Measurements from ENCODE around the gene FGF23. TPM values are rescaled to one million over a fixed set of nuclear protein-coding genes. Genes with fewer than 3 reads are reported as not detected.
A peak's percentile ranks its signal among the peaks of the same experiment; 100 is the strongest.

FGF23 gene
- total and polyA plus RNA-seq, 12 donors, result 0.01 to 0.76 (median 0.15) TPM; not detected in 7

- 89 to 100% methylated on average over 1 of the region's 1 CpG for WGBS, 2 donors
- Histone ChIP-seq H3K36me3 (no peaks in the 10 kb centered on the region), H3K27me3 (peaks cover 0 to 27% (median 6%) of the 10 kb centered on the region in 7 donors), H3K4me1 (no peaks in the 10 kb centered on the region), H3K4me3 (peak overlapping the region in 1 of 10 donors; percentile 31), H3K27ac (no peak overlapping the region), H3K9me3 (no peaks in the 10 kb centered on the region)
- ATAC-seq (no peak), DNase-seq (no peak)
- intact Hi-C loops (cut with DNase I), result no loop called here
- TF ChIP-seq CTCF (IDR thresholded peaks at IDR 0.05), result no peak
Measured at GRCh38 chr12:4378772-4379171, 740 bp downstream of the FGF23 start.

DNA sequence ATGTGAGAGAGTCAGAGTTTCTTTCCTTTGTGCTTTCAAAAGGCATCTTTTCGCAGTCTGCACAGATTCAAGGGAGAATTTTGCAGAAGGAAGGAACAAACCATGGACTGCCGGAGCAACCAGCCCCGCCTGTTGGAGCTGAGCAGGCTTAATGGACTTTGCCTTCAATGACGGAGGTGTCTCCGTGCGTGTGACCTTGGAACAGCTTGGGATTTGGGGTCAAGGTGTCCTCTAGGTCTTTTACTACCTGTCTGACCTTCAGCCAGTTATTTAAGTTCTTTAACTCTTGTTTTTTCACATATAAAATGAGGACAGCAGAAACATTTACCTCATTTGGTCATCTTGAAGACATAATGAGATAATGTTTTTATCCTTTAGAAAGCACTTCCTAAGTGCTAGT is 4.1 kb downstream of the FGF23 start:
- H3K27ac ChIP-seq, result no peak overlapping the region
- DNase-seq (no peak), ATAC-seq (no peak)
- no peak for TF ChIP-seq CTCF (IDR thresholded peaks at IDR 0.05)
- no peaks in the 10 kb centered on the region for H3K9me3 ChIP-seq
- intact Hi-C loops (cut with DNase I), result no loop called here
- H3K4me1 ChIP-seq, result no peaks in the 10 kb centered on the region
- 87 to 91% methylated on average over 6 of the region's 6 CpGs for WGBS, 2 donors
- peaks cover 0 to 17% (median 5%) of the 10 kb centered on the region in 7 donors for H3K27me3 ChIP-seq
- H3K36me3 ChIP-seq, result no peaks in the 10 kb centered on the region
- H3K4me3 ChIP-seq, result no peak overlapping the region

DNA sequence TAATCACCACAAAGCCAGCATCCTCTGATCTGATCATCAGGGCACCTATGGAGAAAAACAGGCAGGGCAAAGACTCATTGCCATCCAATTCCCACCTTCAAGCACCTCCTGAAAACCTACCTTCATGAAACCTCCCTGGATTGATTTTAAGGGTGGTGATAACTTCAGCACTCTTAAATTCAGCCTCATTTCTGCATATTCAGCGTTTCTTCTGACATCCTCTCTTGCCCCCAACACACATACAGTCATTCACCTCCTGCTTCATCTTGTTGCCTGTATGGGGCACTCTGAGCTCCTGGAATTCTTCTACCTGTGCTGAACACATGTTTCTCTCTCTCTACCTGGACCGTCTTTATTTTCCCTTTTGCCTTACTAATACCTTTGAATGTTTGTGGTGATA is 6.9 kb downstream of the FGF23 start:
- WGBS, 2 donors, result 87 to 88% methylated on average over 2 of the region's 2 CpGs
- intact Hi-C loops (cut with DNase I), result no loop called here

DNA sequence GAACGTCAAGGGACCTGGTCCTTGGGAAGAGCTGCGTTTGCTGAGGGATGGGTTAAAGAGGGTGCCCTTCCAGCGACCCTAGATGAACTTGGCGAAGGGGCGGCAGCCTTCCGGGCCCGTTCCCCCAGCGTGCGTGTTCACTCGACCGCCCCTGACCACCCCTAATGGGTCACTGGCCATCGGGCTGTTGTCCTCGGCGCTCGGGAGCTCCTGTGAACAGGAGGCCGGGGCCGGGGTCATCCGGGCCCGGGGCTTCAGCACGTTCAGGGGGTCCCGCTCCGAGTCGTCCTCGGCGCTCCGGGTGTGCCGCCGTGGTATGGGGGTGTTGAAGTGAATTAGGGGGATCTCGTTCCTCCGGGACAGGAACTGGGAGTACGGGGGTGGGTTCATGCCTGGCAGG is 9.2 kb downstream of the FGF23 start:
- no peaks in the 10 kb centered on the region for H3K4me1 ChIP-seq
- no peak overlapping the region for H3K4me3 ChIP-seq
- no peak for TF ChIP-seq CTCF (IDR thresholded peaks at IDR 0.05)
- ATAC-seq (peak in 1 of 8 donors; percentile 44), DNase-seq (no peak)
- peaks cover 0 to 19% (median 0%) of the 10 kb centered on the region in 7 donors for H3K27me3 ChIP-seq
- no peaks in the 10 kb centered on the region for H3K9me3 ChIP-seq
- no peaks in the 10 kb centered on the region for H3K36me3 ChIP-seq
- H3K27ac ChIP-seq, result no peak overlapping the region
- 94 to 96% methylated on average over 31 of the region's 31 CpGs for WGBS, 2 donors
- intact Hi-C loops (cut with DNase I), result no loop called here

More for the DNA sequence above, 6.9 kb downstream of the FGF23 start:
- Histone ChIP-seq H3K27ac (no peak overlapping the region), H3K36me3 (no peaks in the 10 kb centered on the region), H3K27me3 (peaks cover 0 to 7% (median 0%) of the 10 kb centered on the region in 7 donors), H3K4me3 (no peak overlapping the region), H3K4me1 (no peaks in the 10 kb centered on the region), H3K9me3 (no peaks in the 10 kb centered on the region)
- DNase-seq (no peak), ATAC-seq (no peak)
- TF ChIP-seq CTCF (IDR thresholded peaks at IDR 0.05), result no peak
